EL (cell line): Measurements from ENCODE around the gene EML1.

Experiments used
- DNase-seq: peaks from one replicate; pipeline ENCODE4 v3.0.0-alpha.2; 2016

Gene EML1

GRCh38 chr14:99945732-99946651 lies 152.8 kb downstream of the EML1 start:
- no peak for DNase-seq

GRCh38 chr14:99946652-99947489 lies 153.7 kb downstream of the EML1 start:
- peak; percentile 20 for DNase-seq

GRCh38 chr14:99947695-99948094 lies 154.5 kb downstream of the EML1 start:
- DNase-seq = no peak

- DNase-seq = peak; percentile 34
These were observed 156.0 kb downstream of the EML1 start for GRCh38 chr14:99949011-99949732.

GRCh38 chr14:99950181-99950580 lies 157.0 kb downstream of the EML1 start:
- DNase-seq = no peak

GRCh38 chr14:99951085-99951484 lies 157.9 kb downstream of the EML1 start:
- no peak for DNase-seq

GRCh38 chr14:99952039-99952438 lies 158.8 kb downstream of the EML1 start:
- no peak for DNase-seq

- no peak for DNase-seq
These were observed 159.2 kb downstream of the EML1 start for GRCh38 chr14:99952453-99952852.

GRCh38 chr14:99955826-99956455 lies 162.7 kb downstream of the EML1 start:
- DNase-seq = no peak

GRCh38 chr14:99958380-99958779 lies 165.2 kb downstream of the EML1 start:
- DNase-seq = no peak

GRCh38 chr14:99961826-99962518 lies 168.8 kb downstream of the EML1 start:
- DNase-seq = no peak

- DNase-seq = no peak
These were observed 171.8 kb downstream of the EML1 start for GRCh38 chr14:99964979-99965378.

- no peak for DNase-seq
These were observed 173.0 kb downstream of the EML1 start for GRCh38 chr14:99966037-99966835.

- DNase-seq = no peak
These were observed 173.7 kb downstream of the EML1 start for GRCh38 chr14:99966912-99967311.

GRCh38 chr14:99968191-99968920 lies 175.1 kb downstream of the EML1 start:
- DNase-seq = peak; percentile 76

- DNase-seq = no peak
These were observed 175.7 kb downstream of the EML1 start for GRCh38 chr14:99968941-99969340.

GRCh38 chr14:99969673-99970322 lies 176.6 kb downstream of the EML1 start:
- DNase-seq = no peak

- peak; percentile 81 for DNase-seq
These were observed 178.1 kb downstream of the EML1 start for GRCh38 chr14:99971087-99971940.
